Measurements from ENCODE around the gene SUSD6.

SUSD6 gene

GRCh38 chr14:69763761-69764510 is 152.5 kb downstream of the SUSD6 start:
- DNase-seq (ENCODE audit: insufficient read length, low spot score) (no peak), FAIRE-seq (no peak)
- TF ChIP-seq, protein P1, sequence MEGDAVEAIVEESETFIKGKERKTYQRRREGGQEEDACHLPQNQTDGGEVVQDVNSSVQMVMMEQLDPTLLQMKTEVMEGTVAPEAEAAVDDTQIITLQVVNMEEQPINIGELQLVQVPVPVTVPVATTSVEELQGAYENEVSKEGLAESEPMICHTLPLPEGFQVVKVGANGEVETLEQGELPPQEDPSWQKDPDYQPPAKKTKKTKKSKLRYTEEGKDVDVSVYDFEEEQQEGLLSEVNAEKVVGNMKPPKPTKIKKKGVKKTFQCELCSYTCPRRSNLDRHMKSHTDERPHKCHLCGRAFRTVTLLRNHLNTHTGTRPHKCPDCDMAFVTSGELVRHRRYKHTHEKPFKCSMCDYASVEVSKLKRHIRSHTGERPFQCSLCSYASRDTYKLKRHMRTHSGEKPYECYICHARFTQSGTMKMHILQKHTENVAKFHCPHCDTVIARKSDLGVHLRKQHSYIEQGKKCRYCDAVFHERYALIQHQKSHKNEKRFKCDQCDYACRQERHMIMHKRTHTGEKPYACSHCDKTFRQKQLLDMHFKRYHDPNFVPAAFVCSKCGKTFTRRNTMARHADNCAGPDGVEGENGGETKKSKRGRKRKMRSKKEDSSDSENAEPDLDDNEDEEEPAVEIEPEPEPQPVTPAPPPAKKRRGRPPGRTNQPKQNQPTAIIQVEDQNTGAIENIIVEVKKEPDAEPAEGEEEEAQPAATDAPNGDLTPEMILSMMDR (IDR thresholded peaks at IDR 0.05; ENCODE audit: insufficient read depth, missing control alignments) = no peak
